Smooth muscle cell (in vitro differentiated cells): ENCODE measurements around the gene UPK3BL2. TPM values are rescaled to one million over a fixed set of nuclear protein-coding genes. Genes with fewer than 3 reads are reported as not detected.
A peak's percentile ranks its signal among the peaks of the same experiment; 100 is the strongest.
"Not testable (repeated sequence)": the region's sequence is repeated elsewhere in the genome, so short reads cannot be mapped to it uniquely, and the experiment has no call there.

Experiments used
- DNase-seq: peaks from one replicate; lab custom pipeline; 2025; ENCODE audit not compliant: unreplicated experiment; lab: John Stamatoyannopoulos, UW
- H2AFZ ChIP-seq: fragments of 200-600 bp; sonication (generic); 2 replicates; pipeline ENCODE4 v1.6.0; 2016; ENCODE audit warnings: antibody characterized with exemption, low read depth, mild to moderate bottlenecking
- H3F3A ChIP-seq: fragments of 200-600 bp; sonication (generic); 2 replicates; pipeline ENCODE4 v1.6.0; 2017; ENCODE audit warnings: antibody characterized with exemption, low read depth
- H3K27ac ChIP-seq: fragments of 200-600 bp; sonication (generic); 2 replicates; pipeline ENCODE4 v1.5.1; 2016; ENCODE audit warnings: low read depth, mild to moderate bottlenecking
- H3K27me3 ChIP-seq: fragments of 200-600 bp; sonication (generic); 2 replicates; pipeline ENCODE4 v1.6.1; 2016; ENCODE audit warnings: low read depth, mild to moderate bottlenecking
- H3K36me3 ChIP-seq: fragments of 200-600 bp; sonication (generic); 2 replicates; pipeline ENCODE4 v1.5.1; 2016; ENCODE audit warnings: low read depth
- H3K4me1 ChIP-seq: fragments of 200-600 bp; sonication (generic); 2 replicates; pipeline ENCODE4 v1.5.1; 2016; ENCODE audit warnings: low read depth
- H3K4me2 ChIP-seq: fragments of 200-600 bp; sonication (generic); 2 replicates; pipeline ENCODE4 v1.6.0; 2016; ENCODE audit warnings: mild to moderate bottlenecking
- H3K4me3 ChIP-seq: fragments of 200-600 bp; sonication (generic); 2 replicates; pipeline ENCODE4 v1.5.1; 2016; ENCODE audit warnings: mild to moderate bottlenecking
- H3K79me2 ChIP-seq: fragments of 200-600 bp; sonication (generic); 2 replicates; pipeline ENCODE4 v1.6.0; 2016; ENCODE audit warnings: low read depth, mild to moderate bottlenecking
- H3K9ac ChIP-seq: fragments of 200-600 bp; sonication (generic); 2 replicates; pipeline ENCODE4 v1.6.0; 2016; ENCODE audit warnings: low read depth
- H3K9me3 ChIP-seq: fragments of 200-600 bp; sonication (generic); replicated peaks from 2 replicates; pipeline ENCODE4 v1.5.1; 2016; ENCODE audit warnings: low read depth
- H4K20me1 ChIP-seq: fragments of 200-600 bp; sonication (generic); 2 replicates; pipeline ENCODE4 v1.6.0; 2016; ENCODE audit warnings: low read depth
- WGBS: methylation state at CpG from one replicate; pipeline ENCODE4 v1.1.7; 2016; ENCODE audit warnings: low lambda C conversion rate; 5-methylcytosine and 5-hydroxymethylcytosine counted together
- polyA plus RNA-seq: library from polyadenylated mRNA; unstranded; fragments of >200 nt; fragmentation: Nextera tagmentation; extraction: Ambion mirVana; gene quantifications from 2 replicates; pipeline ENCODE4 v1.2.1, GENCODE V29; 2016
- total RNA-seq: library from RNA; depleted of rRNA; stranded (reverse); fragments of >200 nt; gene quantifications from 2 replicates; pipeline ENCODE4 v1.2.3, GENCODE V29; 2014
- TF ChIP-seq, protein P1 (sequence below): fragments of 200-600 bp; sonication (generic); IDR thresholded peaks from 2 replicates; pipeline ENCODE4 v1.5.1; 2017; ENCODE audit warnings: borderline replicate concordance, mild to moderate bottlenecking, antibody characterized with exemption; ENCODE audit not compliant: insufficient read depth, poor library complexity, severe bottlenecking

The UPK3BL2 gene
- total and polyA plus RNA-seq, 2 experiments from 2014 or later = 0.75 TPM; not detected in 1

DNA sequence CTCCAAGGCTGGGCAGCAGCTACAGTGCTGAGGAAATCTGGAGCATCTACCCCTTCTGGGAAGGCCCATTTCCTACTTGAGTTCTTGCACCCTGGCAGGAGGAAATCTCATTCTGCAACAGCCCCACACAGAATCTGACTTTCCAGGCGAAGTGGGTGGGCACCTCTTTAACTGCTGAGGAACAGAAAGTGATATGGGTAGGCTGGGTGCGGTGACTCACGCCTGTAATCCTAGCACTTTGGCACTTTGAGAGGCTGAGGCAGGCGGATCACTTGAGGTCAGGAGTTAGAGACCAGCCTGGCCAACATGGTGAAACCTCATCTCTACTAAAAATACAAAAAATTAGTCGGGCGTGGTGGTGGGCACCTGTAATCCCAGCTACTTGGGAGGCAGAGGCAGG is 31.1 kb upstream of the UPK3BL2 start:
- H3K4me3 ChIP-seq, H3F3A ChIP-seq, H3K9ac ChIP-seq, H3K27ac ChIP-seq, H3K4me1 ChIP-seq, DNase-seq, H3K36me3 ChIP-seq, H3K9me3 ChIP-seq, H4K20me1 ChIP-seq, H2AFZ ChIP-seq, H3K79me2 ChIP-seq, H3K27me3 ChIP-seq, H3K4me2 ChIP-seq: not testable (repeated sequence)
- no CpG with 5 or more reads among the region's 6 CpGs for WGBS

DNA sequence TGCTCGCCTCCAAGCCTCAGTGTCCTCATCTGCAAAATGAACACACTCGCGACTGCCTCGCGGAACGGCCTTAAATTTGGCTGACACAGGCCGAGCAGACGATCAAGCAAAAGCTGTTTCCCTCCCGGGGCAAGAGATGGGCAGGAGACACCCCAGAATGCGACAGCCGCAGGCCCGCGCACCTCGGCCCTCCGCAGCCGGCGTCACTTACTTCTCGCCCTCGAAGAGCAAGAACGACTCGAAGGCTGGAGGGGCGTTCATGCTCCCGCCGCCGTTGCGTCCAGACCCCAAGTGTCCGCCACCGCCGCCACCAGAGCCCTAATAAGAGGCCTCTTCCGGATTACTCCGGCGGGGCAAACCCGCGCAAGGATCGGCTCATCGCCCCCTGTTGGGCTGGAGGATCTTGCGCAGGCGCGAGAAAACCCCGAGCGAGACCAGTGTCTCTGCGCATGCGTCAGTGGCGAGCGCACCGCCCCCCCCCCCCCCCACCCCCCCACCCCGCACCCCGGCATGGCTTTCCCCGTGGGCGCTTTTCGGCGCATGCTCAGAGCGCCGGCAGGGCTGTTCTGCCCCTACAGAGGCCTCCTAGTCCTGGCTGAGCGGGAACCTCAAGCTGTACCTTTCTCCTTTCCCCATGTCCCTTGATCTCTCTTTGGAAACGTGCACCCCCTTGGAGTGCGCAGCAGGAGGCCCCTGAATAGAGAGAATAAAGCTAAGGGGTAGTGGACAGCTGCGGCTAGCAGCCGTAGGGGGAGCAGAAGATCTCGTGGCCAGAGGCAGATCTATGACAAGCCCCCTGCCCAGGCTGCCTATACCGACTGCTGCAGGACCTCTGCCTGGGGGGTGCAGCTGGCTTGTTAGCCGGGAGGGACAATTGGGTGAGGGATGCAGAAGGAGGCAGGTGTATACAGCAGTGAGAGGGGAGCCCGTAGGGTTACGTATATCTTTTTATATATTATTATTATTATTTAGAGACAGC is 29.1 kb upstream of the UPK3BL2 start, which contains the start of gene POLR2J3:
Gene POLR2J3, minus strand, starts transcription at position 323 of the 979 bp plus-strand sequence. Its CDS starts 62 bp downstream, at position 261.
- not testable (repeated sequence) for H3K4me1 ChIP-seq, H2AFZ ChIP-seq, H3K36me3 ChIP-seq, H4K20me1 ChIP-seq, H3F3A ChIP-seq, H3K9me3 ChIP-seq, H3K27me3 ChIP-seq, DNase-seq, H3K79me2 ChIP-seq, H3K9ac ChIP-seq, H3K27ac ChIP-seq
- H3K4me3 ChIP-seq = peak within 1 kb of the TSS; percentile 56
- WGBS = under 1% methylated on average over 35 of the region's 64 CpGs
- TF ChIP-seq, protein P1, sequence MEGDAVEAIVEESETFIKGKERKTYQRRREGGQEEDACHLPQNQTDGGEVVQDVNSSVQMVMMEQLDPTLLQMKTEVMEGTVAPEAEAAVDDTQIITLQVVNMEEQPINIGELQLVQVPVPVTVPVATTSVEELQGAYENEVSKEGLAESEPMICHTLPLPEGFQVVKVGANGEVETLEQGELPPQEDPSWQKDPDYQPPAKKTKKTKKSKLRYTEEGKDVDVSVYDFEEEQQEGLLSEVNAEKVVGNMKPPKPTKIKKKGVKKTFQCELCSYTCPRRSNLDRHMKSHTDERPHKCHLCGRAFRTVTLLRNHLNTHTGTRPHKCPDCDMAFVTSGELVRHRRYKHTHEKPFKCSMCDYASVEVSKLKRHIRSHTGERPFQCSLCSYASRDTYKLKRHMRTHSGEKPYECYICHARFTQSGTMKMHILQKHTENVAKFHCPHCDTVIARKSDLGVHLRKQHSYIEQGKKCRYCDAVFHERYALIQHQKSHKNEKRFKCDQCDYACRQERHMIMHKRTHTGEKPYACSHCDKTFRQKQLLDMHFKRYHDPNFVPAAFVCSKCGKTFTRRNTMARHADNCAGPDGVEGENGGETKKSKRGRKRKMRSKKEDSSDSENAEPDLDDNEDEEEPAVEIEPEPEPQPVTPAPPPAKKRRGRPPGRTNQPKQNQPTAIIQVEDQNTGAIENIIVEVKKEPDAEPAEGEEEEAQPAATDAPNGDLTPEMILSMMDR = peak; percentile 31
- H3K4me2 ChIP-seq = peak within 1 kb of the TSS; percentile 44

GRCh38 chr7:102568620-102569019 is 25.1 kb upstream of the UPK3BL2 start:
- H3K4me1 ChIP-seq, H3F3A ChIP-seq, H2AFZ ChIP-seq, H3K27ac ChIP-seq, DNase-seq, H3K36me3 ChIP-seq, H3K4me3 ChIP-seq, H3K4me2 ChIP-seq, H3K79me2 ChIP-seq, H3K27me3 ChIP-seq, H4K20me1 ChIP-seq, H3K9ac ChIP-seq, H3K9me3 ChIP-seq: not testable (repeated sequence)
- WGBS = 100% methylated on average over 3 of the region's 11 CpGs

DNA sequence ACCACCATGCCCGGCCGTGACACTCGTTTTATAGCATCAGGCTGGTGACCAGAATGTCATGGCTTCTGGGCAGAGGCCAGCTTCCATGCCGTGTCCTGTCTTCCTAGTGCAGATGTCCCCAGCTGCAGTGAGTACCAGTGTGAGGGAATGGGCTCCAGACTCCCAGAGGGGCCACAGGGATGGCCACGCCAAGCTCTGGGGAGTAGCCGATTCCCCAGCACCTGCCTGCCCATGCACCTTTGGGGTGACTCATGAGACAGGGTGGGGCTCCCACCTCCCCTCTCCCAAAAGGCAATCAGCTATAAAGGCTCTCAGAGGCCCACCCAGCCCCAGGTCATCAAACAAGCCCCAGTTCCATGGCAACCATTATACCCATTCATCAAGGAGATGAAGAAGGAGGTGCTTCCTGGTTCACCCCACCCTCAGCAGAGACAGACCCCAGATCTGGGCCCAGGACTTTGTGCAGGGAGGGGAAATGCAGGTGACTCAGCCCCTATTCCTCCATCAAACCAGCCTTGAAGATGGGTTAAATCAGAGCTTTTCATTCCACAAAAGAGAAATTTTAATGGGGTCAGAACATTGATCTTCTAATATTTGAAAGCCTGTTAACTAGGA is 7.4 kb upstream of the UPK3BL2 start, which contains the start of gene SPDYE2:
Gene SPDYE2, plus strand, starts transcription at position 419 of the 615 bp plus-strand sequence. CDS start 2,030 bp downstream, outside the sequence.
- no CpG with 5 or more reads among the region's 6 CpGs for WGBS

DNA sequence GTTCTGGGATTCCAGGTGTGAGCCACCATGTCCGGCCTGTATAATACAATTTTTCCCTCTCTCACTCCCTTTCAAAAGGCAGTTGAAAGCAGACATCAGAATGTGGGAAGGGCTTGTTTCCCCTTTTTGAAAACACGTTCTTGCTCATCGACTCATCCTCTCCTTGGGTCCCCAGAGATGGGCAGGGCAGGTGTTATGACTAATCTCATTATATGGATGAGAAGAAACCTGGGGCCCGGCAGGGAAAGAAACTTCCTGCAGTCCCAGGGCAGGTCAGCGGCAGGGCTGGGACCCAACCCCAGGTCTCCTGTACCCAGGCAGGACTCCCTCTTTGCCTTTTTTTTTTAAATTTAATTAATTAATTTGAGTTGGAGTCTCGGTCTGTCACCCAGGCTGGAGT is 2.9 kb upstream of the UPK3BL2 start:
- not testable (repeated sequence) for H3K36me3 ChIP-seq, H3K9ac ChIP-seq, DNase-seq, H3F3A ChIP-seq, H3K4me2 ChIP-seq, H3K79me2 ChIP-seq, H3K9me3 ChIP-seq, H3K27me3 ChIP-seq, H2AFZ ChIP-seq, H3K27ac ChIP-seq, H3K4me1 ChIP-seq, H4K20me1 ChIP-seq, H3K4me3 ChIP-seq
- WGBS = no CpG with 5 or more reads among the region's 6 CpGs

More for the DNA sequence above, 7.4 kb upstream of the UPK3BL2 start, which contains the start of gene SPDYE2:
- H3K4me1 ChIP-seq, H3K27ac ChIP-seq, DNase-seq, H3K27me3 ChIP-seq, H3K4me3 ChIP-seq, H3K9me3 ChIP-seq, H3K36me3 ChIP-seq, H2AFZ ChIP-seq, H3K4me2 ChIP-seq, H4K20me1 ChIP-seq, H3F3A ChIP-seq, H3K9ac ChIP-seq, H3K79me2 ChIP-seq: not testable (repeated sequence)

- not testable (repeated sequence) for H3K79me2 ChIP-seq, H3K9me3 ChIP-seq, H3F3A ChIP-seq, H3K27me3 ChIP-seq, H3K4me2 ChIP-seq, H3K27ac ChIP-seq, H2AFZ ChIP-seq, H3K4me3 ChIP-seq, DNase-seq, H4K20me1 ChIP-seq, H3K4me1 ChIP-seq, H3K9ac ChIP-seq, H3K36me3 ChIP-seq
- WGBS = 100% methylated on average over 8 of the region's 12 CpGs
Measured at GRCh38 chr7:102545288-102545687, 1.8 kb upstream of the UPK3BL2 start.

GRCh38 chr7:102544372-102544771 is 876 bp upstream of the UPK3BL2 start:
- H3F3A ChIP-seq, H3K9me3 ChIP-seq, H3K4me3 ChIP-seq, H4K20me1 ChIP-seq, H3K27me3 ChIP-seq, H3K4me1 ChIP-seq, DNase-seq, H2AFZ ChIP-seq, H3K4me2 ChIP-seq, H3K79me2 ChIP-seq, H3K9ac ChIP-seq, H3K27ac ChIP-seq, H3K36me3 ChIP-seq: not testable (repeated sequence)
- 83% methylated on average over 1 of the region's 1 CpG for WGBS
